Peyer's patch (tissue), 4 donors: Measurements from ENCODE around the gene EIF3L. TPM values are rescaled to one million over a fixed set of nuclear protein-coding genes. Genes with fewer than 3 reads are reported as not detected.
A peak's percentile ranks its signal among the peaks of the same experiment; 100 is the strongest.

Experiments used
- DNase-seq, 3 donors: peaks; one replicate each; pipeline ENCODE4 v3.0.0-alpha.2; 2017 to 2019
- H3K27ac ChIP-seq, 4 donors: fragments of 200-600 bp; sonication (generic); one replicate each; pipeline ENCODE4 v1.5.1; 2016 to 2019
- H3K27me3 ChIP-seq, 2 donors: fragments of 200-600 bp; sonication (generic); one replicate each; pipeline ENCODE4 v1.5.1; 2019
- H3K36me3 ChIP-seq, 3 donors: fragments of 200-600 bp; sonication (generic); one replicate each; pipeline ENCODE4 v1.5.1; 2016 to 2019
- H3K4me1 ChIP-seq, 4 donors: fragments of 200-600 bp; sonication (generic); one replicate each; pipeline ENCODE4 v1.5.1; 2016 to 2019
- H3K4me3 ChIP-seq, 4 donors: fragments of 200-600 bp; sonication (generic); 1 replicate in 3 of 4; 2 replicates in 1 of 4; pipeline ENCODE4 v1.5.1; 2016 to 2019; ENCODE audit warnings: mild to moderate bottlenecking in 1 of 4
- H3K9me3 ChIP-seq, 4 donors: fragments of 200-600 bp; sonication (generic); one replicate each; pipeline ENCODE4 v1.5.1; 2016 to 2019; ENCODE audit warnings: mild to moderate bottlenecking in 1 of 4
- POLR2A ChIP-seq, 2 donors: fragments of 450-650 bp; IDR thresholded peaks; one replicate each; pipeline ENCODE4 v1.5.1; 2017; ENCODE audit warnings: antibody characterized with exemption in 2 of 2, mild to moderate bottlenecking in 2 of 2, moderate library complexity in 2 of 2
- total RNA-seq, 4 donors: library from RNA; depleted of rRNA; stranded (reverse); fragments of >200 nt; gene quantifications; one replicate each; pipeline ENCODE4 v1.1.0, GENCODE V29; 2016
- TF ChIP-seq, protein P1 (sequence below), 6 experiments: fragments of 450-650 bp in 4 of 6; fragments of 200-600 bp in 2 of 6; sonication (generic) in 1 of 6; IDR thresholded peaks; one replicate each; pipeline ENCODE4 v1.5.1; 2017 to 2019; ENCODE audit warnings: antibody characterized with exemption in 6 of 6, mild to moderate bottlenecking in 3 of 6, moderate library complexity in 1 of 6

Gene EIF3L
- total RNA-seq, 4 donors from 2014 or later = 123 to 229 (median 185) TPM

GRCh38 chr22:37806409-37807333 lies 42.5 kb upstream of the EIF3L start:
- H3K4me1 ChIP-seq = peaks cover 0 to 53% (median 12%) of the 10 kb centered on the region in 4 donors
- TF ChIP-seq, protein P1, sequence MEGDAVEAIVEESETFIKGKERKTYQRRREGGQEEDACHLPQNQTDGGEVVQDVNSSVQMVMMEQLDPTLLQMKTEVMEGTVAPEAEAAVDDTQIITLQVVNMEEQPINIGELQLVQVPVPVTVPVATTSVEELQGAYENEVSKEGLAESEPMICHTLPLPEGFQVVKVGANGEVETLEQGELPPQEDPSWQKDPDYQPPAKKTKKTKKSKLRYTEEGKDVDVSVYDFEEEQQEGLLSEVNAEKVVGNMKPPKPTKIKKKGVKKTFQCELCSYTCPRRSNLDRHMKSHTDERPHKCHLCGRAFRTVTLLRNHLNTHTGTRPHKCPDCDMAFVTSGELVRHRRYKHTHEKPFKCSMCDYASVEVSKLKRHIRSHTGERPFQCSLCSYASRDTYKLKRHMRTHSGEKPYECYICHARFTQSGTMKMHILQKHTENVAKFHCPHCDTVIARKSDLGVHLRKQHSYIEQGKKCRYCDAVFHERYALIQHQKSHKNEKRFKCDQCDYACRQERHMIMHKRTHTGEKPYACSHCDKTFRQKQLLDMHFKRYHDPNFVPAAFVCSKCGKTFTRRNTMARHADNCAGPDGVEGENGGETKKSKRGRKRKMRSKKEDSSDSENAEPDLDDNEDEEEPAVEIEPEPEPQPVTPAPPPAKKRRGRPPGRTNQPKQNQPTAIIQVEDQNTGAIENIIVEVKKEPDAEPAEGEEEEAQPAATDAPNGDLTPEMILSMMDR (IDR thresholded peaks at IDR 0.05) = peak in 2 of 6 experiments; percentile 2 to 3
- TF ChIP-seq POLR2A (IDR thresholded peaks at IDR 0.05) = no peak
- DNase-seq = peak in 1 of 3 donors; percentile 59

GRCh38 chr22:37807410-37808293 lies 41.6 kb upstream of the EIF3L start, which contains the start of gene GCAT:
Gene GCAT, plus strand, starts transcription at chr22:37807934. Its CDS starts 34 bp downstream, at chr22:37807968.
- TF ChIP-seq POLR2A (IDR thresholded peaks at IDR 0.05) = peak; percentile 65 to 77
- TF ChIP-seq, protein P1 (IDR thresholded peaks at IDR 0.05) = no peak
- peaks cover 0 to 51% (median 10%) of the 10 kb centered on the region in 4 donors for H3K4me1 ChIP-seq

More at GRCh38 chr22:37806409-37807333, 42.5 kb upstream of the EIF3L start:
- Histone ChIP-seq H3K4me3 (peak overlapping the region; percentile 46 to 91 (median 58)), H3K36me3 (no peaks in the 10 kb centered on the region), H3K27ac (peak overlapping the region in 3 of 4 donors; percentile 38 to 96 (median 88)), H3K27me3 (no peaks in the 10 kb centered on the region), H3K9me3 (no peaks in the 10 kb centered on the region)

DNA sequence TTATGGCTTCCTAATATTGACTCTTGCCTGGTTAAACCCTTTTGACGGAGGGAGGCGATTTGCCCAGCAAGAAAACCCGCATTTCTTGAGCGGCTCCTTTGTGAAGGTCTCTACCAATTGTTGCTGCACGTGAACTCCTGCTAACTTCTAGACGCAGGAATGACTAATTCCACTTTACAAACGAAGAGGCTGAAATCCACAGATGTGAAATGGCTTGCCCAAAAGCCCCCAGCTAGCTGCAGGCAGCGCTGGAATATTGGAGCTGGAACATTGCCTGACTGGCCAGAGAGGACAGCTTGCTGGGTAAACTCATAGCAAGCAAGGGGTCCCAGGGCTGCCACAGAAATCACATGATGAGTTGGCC lies 40.9 kb upstream of the EIF3L start:
- Histone ChIP-seq H3K36me3 (no peaks in the 10 kb centered on the region), H3K4me1 (peaks cover 0 to 45% (median 8%) of the 10 kb centered on the region in 4 donors), H3K9me3 (no peaks in the 10 kb centered on the region), H3K27ac (peak overlapping the region; percentile 5 to 96 (median 63)), H3K4me3 (peak overlapping the region; percentile 46 to 91 (median 58)), H3K27me3 (no peaks in the 10 kb centered on the region)
- TF ChIP-seq, protein P1 (IDR thresholded peaks at IDR 0.05) = no peak
- no peak for TF ChIP-seq POLR2A (IDR thresholded peaks at IDR 0.05)
- no peak for DNase-seq

More at GRCh38 chr22:37807410-37808293, 41.6 kb upstream of the EIF3L start, which contains the start of gene GCAT:
- Histone ChIP-seq H3K4me3 (peak within 1 kb of the TSS; percentile 46 to 91 (median 58)), H3K27ac (peak within 1 kb of the TSS; percentile 5 to 96 (median 63)), H3K9me3 (no peaks in the 10 kb centered on the region), H3K36me3 (no peaks in the 10 kb centered on the region), H3K27me3 (no peaks in the 10 kb centered on the region)
- peak; percentile 81 to 98 (median 97) for DNase-seq

- TF ChIP-seq, protein P1 (IDR thresholded peaks at IDR 0.05) = no peak
- TF ChIP-seq POLR2A (IDR thresholded peaks at IDR 0.05) = no peak
- no peak overlapping the region for H3K4me3 ChIP-seq
- no peaks in the 10 kb centered on the region for H3K36me3 ChIP-seq
- no peaks in the 10 kb centered on the region for H3K27me3 ChIP-seq
- no peak for DNase-seq
- H3K27ac ChIP-seq = no peak overlapping the region
- H3K9me3 ChIP-seq = no peaks in the 10 kb centered on the region
- H3K4me1 ChIP-seq = peaks cover 0 to 31% (median 8%) of the 10 kb centered on the region in 4 donors
These were observed 39.4 kb upstream of the EIF3L start for GRCh38 chr22:37809672-37810333.

- H3K4me3 ChIP-seq = no peak overlapping the region
- H3K36me3 ChIP-seq = peaks cover 0 to 6% (median 0%) of the 10 kb centered on the region in 3 donors
- H3K27ac ChIP-seq = no peak overlapping the region
- no peak for DNase-seq
- no peak for TF ChIP-seq POLR2A (IDR thresholded peaks at IDR 0.05)
- TF ChIP-seq, protein P1 (IDR thresholded peaks at IDR 0.05) = no peak
- no peaks in the 10 kb centered on the region for H3K27me3 ChIP-seq
- H3K4me1 ChIP-seq = peaks cover 0 to 20% (median 8%) of the 10 kb centered on the region in 4 donors
- H3K9me3 ChIP-seq = no peaks in the 10 kb centered on the region
These were observed 37.4 kb upstream of the EIF3L start for GRCh38 chr22:37811867-37812266.
